ENCODE results near the gene POP4. TPM values are rescaled to one million over a fixed set of nuclear protein-coding genes. Genes with fewer than 3 reads are reported as not detected.
"Not testable (repeated sequence)": the region's sequence is repeated elsewhere in the genome, so short reads cannot be mapped to it uniquely, and the experiment has no call there.

Gene POP4
- total and polyA plus RNA-seq, 2 of the 4 experiments (the other 2 are of a cell fraction) = 65.1 to 87.2 TPM

DNA sequence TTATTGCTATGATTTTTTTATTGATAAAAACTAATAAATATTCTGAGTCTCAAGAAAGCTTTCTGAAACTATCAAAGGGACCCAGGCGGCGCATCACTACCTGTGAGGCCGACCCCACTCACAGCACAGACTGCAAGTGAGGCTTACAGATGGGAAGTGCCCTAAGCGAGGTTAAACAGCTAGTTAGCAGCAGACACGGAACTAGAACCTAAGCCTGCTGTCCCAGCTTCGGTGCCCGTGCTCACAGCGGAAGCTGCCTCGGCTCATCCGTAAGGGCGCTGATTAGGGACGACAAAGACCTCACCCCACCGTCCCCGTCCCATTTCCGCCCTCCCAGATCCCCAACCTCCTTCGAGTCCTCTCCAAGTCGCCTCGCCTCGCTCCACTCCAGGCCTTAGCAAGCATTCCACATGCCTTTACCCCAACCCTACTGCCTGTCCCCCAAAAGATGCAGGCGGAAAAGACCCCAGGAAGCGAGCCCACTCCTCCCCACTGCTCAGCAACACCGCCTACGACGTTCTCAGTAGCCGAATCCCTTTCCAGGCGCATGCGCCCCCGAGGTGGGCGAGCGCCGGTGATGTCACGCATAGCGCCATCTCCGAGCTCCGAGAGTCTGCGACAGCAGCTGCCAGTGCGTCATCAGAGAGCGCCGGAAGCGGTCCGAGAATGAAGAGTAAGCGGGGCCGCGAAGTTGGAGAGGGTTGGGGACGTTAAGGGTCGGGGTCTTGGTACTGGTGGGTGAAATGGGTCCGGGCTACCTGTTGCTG lies at the start of gene POP4 (continued):
- TF ChIP-seq, protein P1, sequence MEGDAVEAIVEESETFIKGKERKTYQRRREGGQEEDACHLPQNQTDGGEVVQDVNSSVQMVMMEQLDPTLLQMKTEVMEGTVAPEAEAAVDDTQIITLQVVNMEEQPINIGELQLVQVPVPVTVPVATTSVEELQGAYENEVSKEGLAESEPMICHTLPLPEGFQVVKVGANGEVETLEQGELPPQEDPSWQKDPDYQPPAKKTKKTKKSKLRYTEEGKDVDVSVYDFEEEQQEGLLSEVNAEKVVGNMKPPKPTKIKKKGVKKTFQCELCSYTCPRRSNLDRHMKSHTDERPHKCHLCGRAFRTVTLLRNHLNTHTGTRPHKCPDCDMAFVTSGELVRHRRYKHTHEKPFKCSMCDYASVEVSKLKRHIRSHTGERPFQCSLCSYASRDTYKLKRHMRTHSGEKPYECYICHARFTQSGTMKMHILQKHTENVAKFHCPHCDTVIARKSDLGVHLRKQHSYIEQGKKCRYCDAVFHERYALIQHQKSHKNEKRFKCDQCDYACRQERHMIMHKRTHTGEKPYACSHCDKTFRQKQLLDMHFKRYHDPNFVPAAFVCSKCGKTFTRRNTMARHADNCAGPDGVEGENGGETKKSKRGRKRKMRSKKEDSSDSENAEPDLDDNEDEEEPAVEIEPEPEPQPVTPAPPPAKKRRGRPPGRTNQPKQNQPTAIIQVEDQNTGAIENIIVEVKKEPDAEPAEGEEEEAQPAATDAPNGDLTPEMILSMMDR (conservative IDR thresholded peaks at IDR 0.05; ENCODE audit: low read depth, low read length) = no peak
- peak; percentile 51; the same call in 1 of the 2 replicates for TF ChIP-seq MXI1 (IDR thresholded peaks at IDR 0.05; ENCODE audit: borderline replicate concordance, low read depth, low read length)

DNA sequence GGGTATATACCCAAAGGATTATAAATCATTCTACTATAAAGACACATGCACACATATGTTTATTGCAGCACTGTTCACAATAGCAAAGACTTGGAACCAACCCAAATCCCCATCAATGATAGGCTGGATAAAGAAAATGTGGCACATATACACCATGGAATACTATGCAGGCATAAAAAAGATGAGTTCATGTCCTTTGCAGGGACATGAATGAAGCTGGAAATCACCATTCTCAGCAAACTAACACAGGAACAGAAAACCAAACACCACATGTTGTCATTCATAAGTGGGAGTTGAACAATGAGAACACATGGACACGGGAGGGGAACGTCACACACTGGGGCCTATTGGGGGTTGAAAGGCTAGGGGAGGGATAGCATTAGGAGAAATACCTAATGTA lies 47.0 kb upstream of the POP4 start:
- H2BK5ac ChIP-seq (ENCODE audit: low read depth, low read length, poor library complexity, severe bottlenecking); DNase-seq; H3K27ac ChIP-seq (ENCODE audit: insufficient read depth, low read length); H3K4me1 ChIP-seq (ENCODE audit: control insufficient read depth, insufficient read depth, low read length); H3K9me1 ChIP-seq (ENCODE audit: insufficient read depth, low read length); H3K14ac ChIP-seq (replicated peaks; ENCODE audit: low read depth, low read length); H3K56ac ChIP-seq (ENCODE audit: extremely low read depth, insufficient read depth, low read length); H3K18ac ChIP-seq (ENCODE audit: low read depth, low read length); H2BK120ac ChIP-seq (ENCODE audit: low read depth, low read length); in situ Hi-C loops (cut with MboI; ENCODE audit: low sequenced_read_pairs); intact Hi-C loops (cut with micrococcal nuclease); H3K9ac ChIP-seq (ENCODE audit: low read depth, low read length); H4K91ac ChIP-seq (ENCODE audit: insufficient read depth, low read depth, low read length); H2AK9ac ChIP-seq (replicated peaks; ENCODE audit: low read depth, low read length, poor library complexity); H2BK15ac ChIP-seq (ENCODE audit: low read depth, low read length); CTCF ChIA-PET; H3K9me3 ChIP-seq (ENCODE audit: control insufficient read depth, insufficient read depth, low read length); ATAC-seq (ENCODE audit: low read depth); H2BK20ac ChIP-seq (ENCODE audit: low read depth, low read length); H4K20me1 ChIP-seq (ENCODE audit: insufficient read depth, low read length); H3K4me3 ChIP-seq (ENCODE audit: insufficient read depth, low read depth, low read length); H3K4ac ChIP-seq (ENCODE audit: low read depth, low read length); H4K5ac ChIP-seq (ENCODE audit: low read depth, low read length); dilution Hi-C loops (cut with HindIII; ENCODE audit: low sequenced_read_pairs, unreplicated experiment); H4K8ac ChIP-seq (ENCODE audit: low read depth in 2 of 2, low read length in 2 of 2); BruUV-seq (replicated peaks); H2AFZ ChIP-seq (replicated peaks; ENCODE audit: low read length, poor library complexity); H3K23ac ChIP-seq (ENCODE audit: low read depth, low read length); H3K79me1 ChIP-seq (ENCODE audit: low read depth in 1 of 2, low read length in 2 of 2); H3K36me3 ChIP-seq (ENCODE audit: control insufficient read depth, insufficient read depth, low read length); H3K27me3 ChIP-seq (ENCODE audit: control insufficient read depth, insufficient read depth, low read length); H3K4me2 ChIP-seq (ENCODE audit: low read depth, low read length); H2AK5ac ChIP-seq (ENCODE audit: low read depth, low read length); POLR2A ChIA-PET (ENCODE audit: unreplicated experiment): not testable (repeated sequence)
- WGBS, 2 experiments (ENCODE audit: extremely low coverage in 2 of 2, insufficient read length in 1 of 2) = no CpG with 5 or more reads among the region's 2 CpGs
